HepG2 (cell line): Measurements from ENCODE around the gene INTS6. TPM values are rescaled to one million over a fixed set of nuclear protein-coding genes. Genes with fewer than 3 reads are reported as not detected.
A peak's percentile ranks its signal among the peaks of the same experiment; 100 is the strongest.

ENCODE experiments used
- ATM ChIP-seq: fragments of 450-650 bp; IDR thresholded peaks from 2 replicates; pipeline ENCODE4 v1.7.1; 2017; ENCODE audit warnings: mild to moderate bottlenecking, borderline replicate concordance
- CREB3 ChIP-seq: sonication (generic); formaldehyde crosslinking; IDR thresholded peaks from 2 replicates; pipeline ENCODE4 v1.5.0; 2020; ENCODE audit warnings: missing genetic modification reagents
- CREM ChIP-seq, 2 experiments: sonication (generic) in 1 of 2; formaldehyde crosslinking in 1 of 2; IDR thresholded peaks; 2 replicates each; pipeline versions ENCODE4 v1.4.0 to v1.6.1; 2016 to 2020; ENCODE audit warnings: antibody characterized with exemption in 1 of 2, mild to moderate bottlenecking in 1 of 2, missing genetic modification reagents in 1 of 2
- GABPA ChIP-seq, 2 experiments: IDR thresholded peaks; 2 replicates each; pipeline ENCODE4 v1.6.1; 2011 to 2016; ENCODE audit warnings: low read depth in 2 of 2, low read length in 1 of 2, missing biosample characterization in 1 of 2, missing genetic modification characterization in 1 of 2
- MIXL1 ChIP-seq: IDR thresholded peaks from 2 replicates; pipeline ENCODE4 v1.6.1; 2016
- POGK ChIP-seq: sonication (generic); formaldehyde crosslinking; conservative IDR thresholded peaks from 2 replicates; pipeline ENCODE4 v1.8.0; 2022; ENCODE audit warnings: mild to moderate bottlenecking, moderate library complexity, missing genetic modification reagents
- POLR2A ChIP-seq, 2 experiments: IDR thresholded peaks; 2 replicates each; pipeline ENCODE4 v1.6.1; 2011; ENCODE audit warnings: low read depth in 2 of 2, low read length in 2 of 2, mild to moderate bottlenecking in 1 of 2, moderate library complexity in 1 of 2; ENCODE audit not compliant: insufficient read depth in 1 of 2
- RBM39 ChIP-seq: fragments of 200-400 bp; formaldehyde crosslinking; IDR thresholded peaks from one replicate; pipeline ENCODE4 v1.6.1; 2018; ENCODE audit warnings: antibody characterized with exemption, mild to moderate bottlenecking, low read depth, low read length; ENCODE audit not compliant: poor library complexity, severe bottlenecking
- TEF ChIP-seq: sonication (generic); formaldehyde crosslinking; IDR thresholded peaks from 2 replicates; pipeline ENCODE4 v1.5.0; 2020; ENCODE audit warnings: missing genetic modification reagents
- ZBTB34 ChIP-seq: sonication (generic); formaldehyde crosslinking; IDR thresholded peaks from 2 replicates; pipeline ENCODE4 v1.8.0; 2022; ENCODE audit warnings: mild to moderate bottlenecking, missing genetic modification reagents
- ZBTB39 ChIP-seq: sonication (generic); formaldehyde crosslinking; IDR thresholded peaks from 2 replicates; pipeline ENCODE4 v1.5.0; 2020; ENCODE audit warnings: missing genetic modification reagents
- ZFY ChIP-seq: sonication (generic); formaldehyde crosslinking; IDR thresholded peaks from 2 replicates; pipeline ENCODE4 v1.4.0; 2020; ENCODE audit warnings: missing genetic modification reagents
- ZNF143 ChIP-seq: sonication (generic); formaldehyde crosslinking; IDR thresholded peaks from 2 replicates; pipeline ENCODE4 v1.4.0; 2020; ENCODE audit warnings: missing genetic modification reagents
- ZNF687 ChIP-seq: sonication (generic); formaldehyde crosslinking; IDR thresholded peaks from 2 replicates; pipeline ENCODE4 v1.5.1; 2020; ENCODE audit warnings: mild to moderate bottlenecking, missing genetic modification reagents, moderate library complexity
- ZNF724P ChIP-seq: sonication (generic); formaldehyde crosslinking; IDR thresholded peaks from 2 replicates; pipeline ENCODE4 v1.8.0; 2022; ENCODE audit warnings: missing genetic modification reagents, borderline replicate concordance
- ZNF777 ChIP-seq: sonication (generic); formaldehyde crosslinking; IDR thresholded peaks from 2 replicates; pipeline ENCODE4 v1.4.0; 2020; ENCODE audit warnings: missing genetic modification reagents
- polyA plus RNA-seq, 8 experiments: library from polyadenylated mRNA; depleted of rRNA in 3 of 8; stranded (reverse) in 7 of 8; unstranded in 1 of 8; fragments of >200 nt; fragmentation: Illumina TruSeq in 4 of 8; extraction: Trizol in 4 of 8; gene quantifications; 2 replicates each; pipeline versions ENCODE4 v1.2.1 to v1.2.3, GENCODE V29; 2011 to 2016; ENCODE audit warnings: low read depth in 4 of 8, missing spikeins in 1 of 8, mixed read lengths in 1 of 8; ENCODE audit not compliant: insufficient read depth in 1 of 8
- total RNA-seq, 5 experiments: library from RNA; depleted of rRNA; stranded (reverse); fragments of >200 nt; fragmentation: Illumina TruSeq; extraction: Trizol; gene quantifications; 2 replicates each; pipeline ENCODE4 v1.2.3, GENCODE V29; 2016; ENCODE audit warnings: low read depth in 1 of 5

INTS6 gene
- total and polyA plus RNA-seq, 2 of the 13 experiments (the other 11 are each of a cell fraction or from before 2014, with no cell fraction given), result 27.9 to 38.4 TPM

GRCh38 chr13:51452361-51453206, at the start of gene INTS6 (continued):
- TF ChIP-seq ZNF687 (CRISPR knock-in tag), result peak; percentile 21
- TF ChIP-seq CREM (IDR thresholded peaks at IDR 0.05), result peak; percentile 58; the same call in 1 of the 2 replicates
- no peak for TF ChIP-seq CREM (CRISPR knock-in tag; IDR thresholded peaks at IDR 0.05)
- TF ChIP-seq ZFY, result peak; percentile 1; the same call in 1 of the 2 replicates
- no peak for TF ChIP-seq MIXL1 (CRISPR knock-in tag)
- peak; percentile 38; the same call in 1 of the 2 replicates for TF ChIP-seq ZNF777 (CRISPR knock-in tag)
- TF ChIP-seq TEF, result 0 out of 2 replicates have a peak, but pooled peaks have one; percentile 10
- 0 out of 2 replicates have a peak, but pooled peaks have one; percentile 56 for TF ChIP-seq CREB3 (CRISPR knock-in tag)
- TF ChIP-seq ZBTB39 (CRISPR knock-in tag), result no peak
- TF ChIP-seq ATM, result no peak
- TF ChIP-seq GABPA (IDR thresholded peaks at IDR 0.05; ENCODE audit: low read depth, low read length), result no peak
- TF ChIP-seq GABPA (CRISPR knock-in tag; IDR thresholded peaks at IDR 0.05; ENCODE audit: low read depth), result no peak
- TF ChIP-seq ZBTB34 (CRISPR knock-in tag), result peak; percentile 43; the same call in 1 of the 2 replicates
- TF ChIP-seq POGK (CRISPR knock-in tag), result no peak
- peak; percentile 78 for TF ChIP-seq RBM39
- TF ChIP-seq ZNF724P, result no peak; the same call in 1 of the 2 replicates
- TF ChIP-seq POLR2A (IDR thresholded peaks at IDR 0.05; ENCODE audit: insufficient read depth in 1 of 2, low read depth in 2 of 2, low read length in 2 of 2), result peak; percentile 99 to 100
- peak; percentile 44 for TF ChIP-seq ZNF143
